Measurements from ENCODE around the gene SLC15A2. TPM values are rescaled to one million over a fixed set of nuclear protein-coding genes. Genes with fewer than 3 reads are reported as not detected.

Gene SLC15A2
- total RNA-seq, 1 experiment from 2014 or later, result 2.4 TPM

DNA sequence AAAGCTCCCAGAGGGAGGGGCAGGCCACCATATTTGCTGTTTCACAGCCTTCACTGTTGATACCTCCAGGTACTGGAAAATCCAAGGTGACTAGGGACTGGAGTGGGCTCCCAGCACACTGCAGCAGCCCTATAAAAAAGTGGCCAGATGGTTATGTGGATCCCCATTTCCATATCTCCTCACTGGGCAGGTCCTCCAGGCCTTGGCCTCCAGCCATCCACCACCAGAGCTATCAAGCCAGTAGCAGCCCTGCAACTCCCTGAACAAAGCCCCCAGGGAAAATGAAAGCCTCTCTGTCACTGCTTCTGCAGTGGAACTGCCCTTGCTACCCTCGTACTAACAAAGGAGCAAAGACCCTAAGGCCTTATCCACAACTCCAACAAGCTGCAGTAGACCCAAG lies 69.4 kb downstream of the SLC15A2 start:
- H3K14ac ChIP-seq (ENCODE audit: insufficient read depth, low read length), result no peak overlapping the region
- no peak overlapping the region for H3K4ac ChIP-seq (ENCODE audit: low read depth, low read length)
- H3K27ac Mint-ChIP-seq, result no peak overlapping the region
- no peak overlapping the region for H3K4me2 ChIP-seq (ENCODE audit: insufficient read depth, insufficient read length, low read length)
- H2BK120ac ChIP-seq (ENCODE audit: low read depth, low read length, poor library complexity, severe bottlenecking), result no peak overlapping the region
- no peak overlapping the region for H3K4me3 Mint-ChIP-seq
- H4K8ac ChIP-seq (replicated peaks; ENCODE audit: insufficient read length, low read depth, low read length), result no peak overlapping the region
- no peak overlapping the region for H2BK12ac ChIP-seq (ENCODE audit: insufficient read length, low read depth, low read length)
- no peaks in the 10 kb centered on the region for H3K79me2 ChIP-seq (ENCODE audit: insufficient read depth, low read length)
- no peak overlapping the region for H3K9ac ChIP-seq (ENCODE audit: extremely low read depth, insufficient read length, low read length)
- no peak overlapping the region for H3K56ac ChIP-seq (ENCODE audit: insufficient read length, low read depth, low read length)
- H4K5ac ChIP-seq (ENCODE audit: insufficient read length, low read depth, low read length), result no peak overlapping the region
- H3K4me1 ChIP-seq (ENCODE audit: insufficient read depth, low read length), result no peaks in the 10 kb centered on the region
- no peak overlapping the region for H3K18ac ChIP-seq (ENCODE audit: insufficient read length, low read depth, low read length)
- H3K9me3 Mint-ChIP-seq, result peaks cover 3 to 14% of the 10 kb centered on the region in 2 experiments; a peak in 4 of 5 replicates
- no peaks in the 10 kb centered on the region for H3K79me1 ChIP-seq (ENCODE audit: insufficient read depth, low read depth, low read length, poor library complexity, severe bottlenecking)
- no peak for DNase-seq
- H2BK15ac ChIP-seq (ENCODE audit: low read depth, low read length), result no peak overlapping the region
- peaks cover 3 to 6% of the 10 kb centered on the region in 2 experiments; a peak in 3 of 4 replicates for H3K4me1 Mint-ChIP-seq
- H3K23me2 ChIP-seq (ENCODE audit: insufficient read length, low read depth, low read length, poor library complexity, severe bottlenecking), result no peaks in the 10 kb centered on the region
- no peaks in the 10 kb centered on the region for H4K20me1 ChIP-seq (ENCODE audit: control insufficient read depth, insufficient read depth, insufficient read length)
- H2BK20ac ChIP-seq (ENCODE audit: low read depth, low read length, poor library complexity, severe bottlenecking), result no peak overlapping the region
- H3T11ph ChIP-seq (ENCODE audit: low read length), result no peak overlapping the region
- no peak overlapping the region for H2BK5ac ChIP-seq (ENCODE audit: insufficient read length, low read length)
- H2AFZ ChIP-seq (ENCODE audit: low read length), result no peak overlapping the region
- no CpG with 5 or more reads among the region's 1 CpG for WGBS (ENCODE audit: extremely low coverage, insufficient read length, low lambda C conversion rate)
- peaks cover 2 to 5% (median 2%) of the 10 kb centered on the region in 3 experiments; a peak in 4 of 7 replicates for H3K36me3 Mint-ChIP-seq (ENCODE audit: insufficient read depth in 1 of 3, low read depth in 3 of 3)
- TF ChIP-seq, protein P1, sequence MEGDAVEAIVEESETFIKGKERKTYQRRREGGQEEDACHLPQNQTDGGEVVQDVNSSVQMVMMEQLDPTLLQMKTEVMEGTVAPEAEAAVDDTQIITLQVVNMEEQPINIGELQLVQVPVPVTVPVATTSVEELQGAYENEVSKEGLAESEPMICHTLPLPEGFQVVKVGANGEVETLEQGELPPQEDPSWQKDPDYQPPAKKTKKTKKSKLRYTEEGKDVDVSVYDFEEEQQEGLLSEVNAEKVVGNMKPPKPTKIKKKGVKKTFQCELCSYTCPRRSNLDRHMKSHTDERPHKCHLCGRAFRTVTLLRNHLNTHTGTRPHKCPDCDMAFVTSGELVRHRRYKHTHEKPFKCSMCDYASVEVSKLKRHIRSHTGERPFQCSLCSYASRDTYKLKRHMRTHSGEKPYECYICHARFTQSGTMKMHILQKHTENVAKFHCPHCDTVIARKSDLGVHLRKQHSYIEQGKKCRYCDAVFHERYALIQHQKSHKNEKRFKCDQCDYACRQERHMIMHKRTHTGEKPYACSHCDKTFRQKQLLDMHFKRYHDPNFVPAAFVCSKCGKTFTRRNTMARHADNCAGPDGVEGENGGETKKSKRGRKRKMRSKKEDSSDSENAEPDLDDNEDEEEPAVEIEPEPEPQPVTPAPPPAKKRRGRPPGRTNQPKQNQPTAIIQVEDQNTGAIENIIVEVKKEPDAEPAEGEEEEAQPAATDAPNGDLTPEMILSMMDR (conservative IDR thresholded peaks at IDR 0.05), result no peak
- no peaks in the 10 kb centered on the region for H3K27me3 ChIP-seq (ENCODE audit: insufficient read depth, low read length)
- no peak overlapping the region for H4K91ac ChIP-seq (ENCODE audit: insufficient read length, low read depth, low read length)
- H2AK5ac ChIP-seq (ENCODE audit: insufficient read length, low read length), result no peak overlapping the region
- H3K27me3 Mint-ChIP-seq (ENCODE audit: low read depth), result no peaks in the 10 kb centered on the region; the same call in none of the 2 replicates
- H3K23ac ChIP-seq (ENCODE audit: insufficient read length, low read depth, low read length), result no peak overlapping the region
- no peaks in the 10 kb centered on the region for H3K9me3 ChIP-seq (ENCODE audit: control insufficient read depth, low read depth, low read length)
- no peak overlapping the region for H3K27ac ChIP-seq (ENCODE audit: insufficient read length, low read depth, low read length)

Data from H9 (cell line).